Aorta (tissue), 5 donors: ENCODE results near the gene EIF4A3. TPM values are rescaled to one million over a fixed set of nuclear protein-coding genes. Genes with fewer than 3 reads are reported as not detected.

Source experiments
- ATAC-seq: fragments of 200-7000 bp; cut with Tn5 transposase; one replicate; pipeline ENCODE4 v1.9.1; 2022; ENCODE audit warnings: moderate library complexity; ENCODE audit not compliant: low FRiP score
- DNase-seq, 2 donors: peaks; one replicate each; pipeline ENCODE4 v3.0.0-alpha.2; 2020
- H3K27ac ChIP-seq, 2 donors: one replicate each; pipeline ENCODE4 v1.5.1; 2013; ENCODE audit warnings: low read length in 2 of 2, mild to moderate bottlenecking in 2 of 2, moderate library complexity in 2 of 2, control low read depth in 1 of 2, inconsistent platforms in 1 of 2, low read depth in 1 of 2
- H3K27me3 ChIP-seq, 2 donors: one replicate each; pipeline ENCODE4 v1.6.1; 2013; ENCODE audit warnings: control low read depth in 1 of 2, low read length in 1 of 2, mild to moderate bottlenecking in 1 of 2, moderate library complexity in 1 of 2; ENCODE audit not compliant: insufficient read depth in 2 of 2, control insufficient read depth in 1 of 2
- H3K36me3 ChIP-seq, 2 donors: one replicate each; pipeline ENCODE4 v1.6.1; 2013; ENCODE audit warnings: control low read depth in 1 of 2, low read length in 1 of 2, mild to moderate bottlenecking in 1 of 2; ENCODE audit not compliant: insufficient read depth in 2 of 2, control insufficient read depth in 1 of 2
- H3K4me1 ChIP-seq, 2 donors: one replicate each; pipeline ENCODE4 v1.6.1; 2013; ENCODE audit warnings: low read length in 2 of 2, control low read depth in 1 of 2, mild to moderate bottlenecking in 1 of 2, moderate library complexity in 1 of 2; ENCODE audit not compliant: insufficient read depth in 2 of 2, control insufficient read depth in 1 of 2
- H3K4me3 ChIP-seq, 2 donors: one replicate each; pipeline ENCODE4 v1.5.1; 2013; ENCODE audit warnings: low read length in 2 of 2, control low read depth in 1 of 2, mild to moderate bottlenecking in 1 of 2
- H3K9me3 ChIP-seq: one replicate; pipeline ENCODE4 v1.6.1; 2013; ENCODE audit warnings: mild to moderate bottlenecking, low read length; ENCODE audit not compliant: control insufficient read depth
- WGBS, 2 donors: extraction: QIAGEN DNeasy Blood & Tissue Kit; methylation state at CpG; one replicate each; pipeline ENCODE4 v1.1.7; 2013; 5-methylcytosine and 5-hydroxymethylcytosine counted together
- intact Hi-C, 2 donors: fragments of 100-400 bp; cut with DNase I; formaldehyde crosslinking; loops; one replicate each; pipeline versions ENCODE4 v1.14.2 to v1.15.0; 2022
- polyA plus RNA-seq, 2 donors: library from polyadenylated mRNA; stranded (reverse); fragments of 200-250 nt; gene quantifications; one replicate each; pipeline ENCODE4 v1.2.3, GENCODE V29; 2013
- total RNA-seq, 2 donors: library from RNA; stranded (reverse); fragmentation: NEBNext Ultra II Directional; extraction: Animal tissue kit (Norgen Biotek cat#: 25700); gene quantifications; one replicate each; pipeline ENCODE4 v1.2.1, GENCODE V29; 2021
- donor health status: healthy with polysubstance abuse.
- donor health status: Bipolar disorder and iron deficiency.
- donor health status: DM: no; HTN: no; CAD: no.
- donor health status: DM: no; HTN: no; CAD: no.
- donor health status: DM: yes; HTN: yes; CAD: no.

EIF4A3 gene
- total and polyA plus RNA-seq, 4 donors: 40.2 to 65.8 (median 43.8) TPM

DNA sequence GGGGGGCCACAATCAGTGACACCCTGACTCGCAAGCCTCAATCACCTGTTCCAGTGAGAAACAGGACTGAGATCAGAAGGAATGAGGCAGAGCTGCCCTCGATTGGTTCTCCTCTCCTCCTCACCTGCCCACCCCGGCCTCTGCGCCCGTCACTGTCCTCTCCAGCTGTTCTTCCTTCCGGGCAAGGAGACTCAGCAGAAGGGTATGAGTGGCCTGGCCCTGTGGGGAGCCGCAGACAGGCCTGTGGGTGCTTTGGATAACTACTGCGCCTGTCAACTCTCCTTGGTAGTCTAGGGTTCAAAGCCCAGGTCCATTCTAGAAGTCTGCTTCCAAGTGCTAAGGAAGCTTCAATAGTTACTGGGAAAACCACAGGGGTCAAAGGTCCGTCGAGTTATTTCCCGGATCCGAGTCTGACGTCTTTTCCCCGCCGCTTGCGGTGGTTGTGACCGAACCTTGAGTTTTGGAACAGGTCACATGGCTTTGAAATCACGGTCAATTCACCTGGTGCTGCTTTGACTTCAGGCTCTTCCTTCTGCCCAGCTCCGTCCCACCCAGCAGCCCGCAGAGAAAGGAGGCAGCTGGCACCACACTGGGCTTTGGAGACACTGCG lies 31.2 kb upstream of the EIF4A3 start:
- intact Hi-C loops: no loop called here
- ATAC-seq (no peak), DNase-seq (no peak)
- H3K4me3 ChIP-seq: no peak overlapping the region
- 86 to 88% methylated on average over 21 of the region's 21 CpGs for WGBS, 2 donors
- H3K27me3 ChIP-seq: no peaks in the 10 kb centered on the region
- no peaks in the 10 kb centered on the region for H3K9me3 ChIP-seq
- H3K36me3 ChIP-seq: no peaks in the 10 kb centered on the region
- no peak overlapping the region for H3K27ac ChIP-seq
- H3K4me1 ChIP-seq: no peaks in the 10 kb centered on the region

DNA sequence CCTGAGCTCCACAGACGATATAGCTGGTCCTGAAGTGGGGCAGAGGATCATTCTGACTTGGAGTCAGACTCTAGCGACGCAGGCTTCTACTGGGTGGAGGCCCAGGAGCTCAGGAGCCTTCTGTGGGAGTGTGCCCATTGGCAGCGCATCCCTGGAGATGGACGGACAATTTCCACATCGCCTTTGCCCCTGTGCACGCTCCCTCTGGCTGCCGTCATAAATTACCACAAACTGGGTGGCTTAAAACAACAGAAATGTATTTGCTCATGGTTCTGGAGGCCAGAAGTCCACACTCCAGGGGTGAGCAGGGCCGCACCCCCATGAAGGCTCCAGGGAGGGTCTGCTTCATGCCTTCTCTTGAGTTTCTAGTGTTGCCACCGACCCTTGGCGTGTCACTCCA lies 29.8 kb upstream of the EIF4A3 start:
- no peak for ATAC-seq
- 78 to 84% methylated on average over 11 of the region's 11 CpGs for WGBS, 2 donors
- intact Hi-C loops: no loop called here

DNA sequence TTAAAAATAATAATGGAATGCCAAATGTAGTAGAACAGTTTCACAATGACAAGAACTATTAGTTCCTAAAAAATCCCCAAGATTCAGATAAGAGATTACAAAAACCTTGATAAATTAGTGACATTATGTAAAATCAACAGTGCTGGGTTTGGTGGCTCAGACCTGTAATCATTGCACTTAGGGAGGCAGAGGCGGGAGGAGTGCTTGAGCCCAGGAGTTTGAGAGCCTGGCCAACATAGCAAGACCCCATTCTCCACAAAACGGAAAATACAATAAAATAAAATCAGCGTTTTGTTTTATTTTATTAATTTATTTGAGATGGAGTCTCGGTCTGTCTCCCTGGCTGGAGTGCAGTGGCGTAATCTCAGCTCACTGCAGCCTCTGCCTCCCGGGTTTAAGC lies 27.0 kb upstream of the EIF4A3 start:
- no peak overlapping the region for H3K4me3 ChIP-seq
- WGBS, 2 donors: 94 to 95% methylated on average over 6 of the region's 6 CpGs
- intact Hi-C loops: no loop called here

More for the DNA sequence above, 29.8 kb upstream of the EIF4A3 start:
- Histone ChIP-seq H3K4me1 (no peaks in the 10 kb centered on the region), H3K27me3 (no peaks in the 10 kb centered on the region), H3K4me3 (no peak overlapping the region), H3K36me3 (no peaks in the 10 kb centered on the region), H3K27ac (no peak overlapping the region), H3K9me3 (no peaks in the 10 kb centered on the region)
- no peak for DNase-seq

DNA sequence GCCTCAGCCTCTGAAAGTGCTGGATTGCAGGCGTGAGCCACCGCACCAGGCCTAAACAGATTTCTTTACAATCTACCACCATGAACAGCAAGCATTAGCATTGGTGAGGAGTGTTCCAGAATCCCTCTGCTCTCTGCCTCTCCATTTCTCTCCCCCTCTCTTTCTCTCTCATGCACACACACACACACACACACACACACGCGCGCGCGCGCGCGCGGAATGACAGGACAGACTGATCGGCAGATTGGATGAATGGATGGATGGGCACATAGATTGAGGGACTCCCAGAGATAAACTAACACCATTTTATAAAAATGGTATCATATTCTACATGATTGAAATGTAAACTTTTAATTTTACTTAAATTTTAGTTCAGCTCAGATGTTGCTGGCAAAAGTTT lies 26.2 kb upstream of the EIF4A3 start:
- H3K27ac ChIP-seq: no peak overlapping the region
- H3K36me3 ChIP-seq: no peaks in the 10 kb centered on the region
- no peak overlapping the region for H3K4me3 ChIP-seq
- 79 to 89% methylated on average over 12 of the region's 12 CpGs for WGBS, 2 donors
- DNase-seq: no peak
- no peaks in the 10 kb centered on the region for H3K4me1 ChIP-seq
- intact Hi-C loops: no loop called here
- H3K27me3 ChIP-seq: no peaks in the 10 kb centered on the region
- no peaks in the 10 kb centered on the region for H3K9me3 ChIP-seq
- ATAC-seq: no peak

More for the DNA sequence above, 27.0 kb upstream of the EIF4A3 start:
- Histone ChIP-seq H3K9me3 (no peaks in the 10 kb centered on the region), H3K27ac (no peak overlapping the region), H3K27me3 (no peaks in the 10 kb centered on the region), H3K4me1 (no peaks in the 10 kb centered on the region), H3K36me3 (no peaks in the 10 kb centered on the region)
- DNase-seq: no peak
- no peak for ATAC-seq

DNA sequence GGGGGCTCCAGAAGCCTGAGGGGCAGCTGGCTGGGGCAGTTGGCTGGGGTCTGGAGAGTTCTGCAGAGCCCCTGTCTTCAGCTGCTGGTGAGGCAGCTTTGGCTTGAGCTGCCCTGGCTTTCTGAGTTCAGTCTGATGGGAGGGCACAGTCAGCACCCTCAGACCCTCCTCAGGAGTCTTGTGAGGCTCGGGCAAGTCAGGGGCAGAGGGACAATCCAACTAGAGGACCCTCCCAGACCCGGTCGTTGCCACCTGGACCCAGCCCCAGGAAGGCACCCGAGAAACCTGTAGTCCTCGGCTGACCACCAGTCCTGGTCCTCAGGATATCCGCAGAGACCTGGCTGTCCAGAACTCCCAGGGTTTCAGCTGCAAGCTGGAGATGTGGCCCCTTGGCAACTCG lies 24.8 kb upstream of the EIF4A3 start:
- Histone ChIP-seq H3K27ac (no peak overlapping the region), H3K9me3 (no peaks in the 10 kb centered on the region), H3K36me3 (no peaks in the 10 kb centered on the region), H3K27me3 (no peaks in the 10 kb centered on the region), H3K4me3 (no peak overlapping the region), H3K4me1 (no peaks in the 10 kb centered on the region)
- intact Hi-C loops: no loop called here
- DNase-seq: no peak
- ATAC-seq: no peak
- WGBS, 2 donors: 88 to 89% methylated on average over 7 of the region's 7 CpGs

DNA sequence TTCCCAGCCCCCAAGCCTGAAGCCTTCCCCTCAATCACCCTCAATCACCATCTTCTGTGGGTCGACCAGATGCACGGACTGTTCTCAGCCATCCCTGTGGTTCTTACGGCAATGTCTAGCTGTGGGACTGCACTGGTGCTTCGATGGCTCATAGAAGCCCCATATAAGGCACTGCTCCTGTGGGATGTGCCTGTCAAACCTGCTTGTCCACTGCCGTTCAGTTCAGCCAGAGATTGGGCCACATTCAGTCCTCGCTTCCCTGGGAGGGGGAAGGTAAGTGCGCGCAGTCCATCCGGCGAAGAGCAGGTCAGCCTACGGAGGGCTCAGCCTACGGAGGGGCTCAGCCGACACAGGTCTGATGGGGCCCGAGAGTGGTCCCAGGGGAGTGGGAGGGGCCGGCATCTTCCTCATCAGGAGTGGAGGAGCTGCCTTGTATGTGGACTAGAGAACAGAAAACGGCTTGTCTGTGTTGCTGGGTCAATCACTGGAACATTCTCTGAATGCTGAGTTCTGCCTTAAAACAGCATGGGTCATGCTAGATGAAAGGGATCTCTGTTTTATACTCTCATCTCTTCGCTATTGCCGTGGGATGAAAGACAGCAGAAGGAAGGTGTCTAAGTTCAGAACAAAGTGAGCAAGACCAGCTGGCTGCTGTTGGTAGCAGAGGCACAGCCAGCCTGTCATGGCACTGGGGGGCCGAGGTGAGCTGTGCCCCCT lies 23.0 kb upstream of the EIF4A3 start, which contains the start of gene CARD14:
TSS of gene CARD14 (plus strand) at position 247 of the 717 bp plus-strand sequence. CDS start 11,409 bp downstream, outside the sequence.
- intact Hi-C loops: no loop called here
- ATAC-seq (no peak), DNase-seq (no peak)
- H3K9me3 ChIP-seq: no peaks in the 10 kb centered on the region
- no peak within 1 kb of the TSS for H3K4me3 ChIP-seq
- WGBS, 2 donors: 77 to 80% methylated on average over 19 of the region's 19 CpGs
- no peaks in the 10 kb centered on the region for H3K36me3 ChIP-seq
- H3K27me3 ChIP-seq: no peaks in the 10 kb centered on the region
- H3K27ac ChIP-seq: no peak within 1 kb of the TSS
- no peaks in the 10 kb centered on the region for H3K4me1 ChIP-seq

DNA sequence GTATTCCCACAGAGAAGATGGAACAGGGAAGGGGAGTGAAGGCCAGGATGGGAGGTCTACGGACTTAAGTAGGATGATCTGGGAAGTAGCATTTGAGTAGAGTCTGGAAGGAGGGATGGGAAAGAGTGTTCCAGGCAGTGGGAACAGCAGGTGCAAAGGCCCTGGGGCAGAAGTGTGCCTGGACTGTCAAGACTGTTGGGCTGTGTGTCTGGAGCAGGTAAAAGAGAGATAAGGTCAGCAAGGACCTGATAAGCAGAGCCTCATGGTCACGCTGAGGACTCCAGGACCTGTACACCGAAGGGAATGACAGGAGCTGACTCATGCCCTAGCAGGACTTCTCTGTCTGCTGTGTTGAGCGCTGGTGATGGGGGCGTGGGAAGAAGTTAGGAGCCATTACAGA lies 22.2 kb upstream of the EIF4A3 start:
- intact Hi-C loops: no loop called here
- H3K4me1 ChIP-seq: no peaks in the 10 kb centered on the region
- H3K27me3 ChIP-seq: no peaks in the 10 kb centered on the region
- 94 to 95% methylated on average over 5 of the region's 5 CpGs for WGBS, 2 donors
- H3K9me3 ChIP-seq: no peaks in the 10 kb centered on the region
- DNase-seq (no peak), ATAC-seq (no peak)
- no peak overlapping the region for H3K27ac ChIP-seq
- no peak overlapping the region for H3K4me3 ChIP-seq
- no peaks in the 10 kb centered on the region for H3K36me3 ChIP-seq

DNA sequence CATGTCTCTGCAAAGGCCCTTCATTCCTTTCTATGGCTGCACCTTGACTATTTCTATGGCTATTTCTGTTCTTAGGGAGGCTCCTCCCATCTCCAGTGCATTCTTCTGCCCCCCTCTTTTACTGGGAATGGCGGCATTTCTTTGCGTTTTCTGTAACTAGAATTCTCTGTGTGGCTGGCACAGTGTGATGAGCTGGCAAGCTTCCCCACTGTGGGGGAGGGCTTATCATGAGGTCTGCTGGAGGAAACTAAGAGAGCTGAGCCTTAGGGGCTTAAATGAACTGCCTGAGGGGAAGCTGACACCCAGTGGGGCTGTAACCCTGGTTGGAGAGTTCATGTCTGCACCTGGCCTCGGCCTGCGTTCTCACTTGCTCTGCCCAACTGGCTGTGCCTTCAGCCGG lies 21.4 kb upstream of the EIF4A3 start:
- Histone ChIP-seq H3K36me3 (no peaks in the 10 kb centered on the region), H3K9me3 (no peaks in the 10 kb centered on the region), H3K4me3 (no peak overlapping the region), H3K27me3 (no peaks in the 10 kb centered on the region), H3K27ac (no peak overlapping the region), H3K4me1 (no peaks in the 10 kb centered on the region)
- ATAC-seq: no peak
- intact Hi-C loops: no loop called here
- 43 to 58% methylated on average over 5 of the region's 5 CpGs for WGBS, 2 donors
- no peak for DNase-seq

DNA sequence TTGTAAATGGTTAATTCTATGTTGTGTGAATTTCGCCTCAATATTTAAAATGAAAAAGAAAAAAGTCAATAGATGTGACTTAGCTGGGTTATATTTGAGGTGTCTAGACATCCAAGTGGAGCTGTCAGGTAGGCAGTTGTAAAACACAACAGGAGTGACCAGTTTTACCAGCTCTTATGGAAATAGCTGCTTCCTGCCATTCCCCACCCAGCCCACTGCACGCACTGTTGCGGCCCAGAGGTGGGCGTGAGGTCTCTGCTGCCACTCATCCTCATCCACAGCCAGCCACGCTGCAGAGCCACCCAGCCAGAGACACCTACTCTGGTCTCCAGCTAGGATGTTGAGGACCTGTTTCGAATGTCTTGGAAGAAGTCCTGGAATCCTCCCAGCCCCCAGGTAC lies 19.5 kb upstream of the EIF4A3 start:
- H3K36me3 ChIP-seq: no peaks in the 10 kb centered on the region
- DNase-seq (no peak), ATAC-seq (no peak)
- WGBS, 2 donors: 90% methylated on average over 6 of the region's 6 CpGs
- H3K4me1 ChIP-seq: no peaks in the 10 kb centered on the region
- no peaks in the 10 kb centered on the region for H3K27me3 ChIP-seq
- H3K4me3 ChIP-seq: no peak overlapping the region
- no peaks in the 10 kb centered on the region for H3K9me3 ChIP-seq
- intact Hi-C loops: no loop called here
- H3K27ac ChIP-seq: no peak overlapping the region
